HEK293 (cell line): ENCODE data around the gene ITK.
A peak's percentile ranks its signal among the peaks of the same experiment; 100 is the strongest.

Experiments
- CTCF ChIA-PET: fragments of 350-600 bp; formaldehyde crosslinking; extraction: SDS; loops from one replicate; lab custom pipeline; 2021; ENCODE audit warnings: antibody characterized with exemption; lab: Yijun Ruan, JAX
- POLR2A ChIA-PET: fragments of 300-600 bp; formaldehyde crosslinking; extraction: SDS; loops from one replicate; lab custom pipeline; 2020; ENCODE audit warnings: antibody characterized with exemption, inconsistent platforms; lab: Yijun Ruan, JAX
- H3K27ac ChIP-seq: fragments of 200-500 bp; sonication (Bioruptor generic); 2 replicates; pipeline ENCODE4 v1.5.1; 2014; ENCODE audit warnings: low read depth, low read length, control low read depth, inconsistent platforms; ENCODE audit errors: extremely low read depth
- H3K36me3 ChIP-seq, 2 experiments: fragments of 200-500 bp in 1 of 2; sonication (Bioruptor generic) in 1 of 2; 1 replicate in 1 of 2; 2 replicates in 1 of 2; pipeline ENCODE4 v1.5.1; 2014 to 2017; ENCODE audit warnings: inconsistent platforms in 2 of 2, low read length in 2 of 2; ENCODE audit not compliant: control insufficient read depth in 2 of 2, insufficient read depth in 1 of 2
- H3K4me1 ChIP-seq: fragments of 200-500 bp; sonication (Bioruptor generic); 2 replicates; pipeline ENCODE4 v1.5.1; 2014; ENCODE audit warnings: mild to moderate bottlenecking, low read length, inconsistent platforms; ENCODE audit not compliant: control insufficient read depth, insufficient read depth
- H3K4me3 ChIP-seq: 2 replicates; pipeline ENCODE4 v1.5.1; 2011; ENCODE audit warnings: low read depth, mild to moderate bottlenecking, control low read depth, low read length, moderate library complexity
- H3K9me3 ChIP-seq: fragments of 200-500 bp; sonication (Bioruptor generic); 2 replicates; pipeline ENCODE4 v1.5.1; 2014; ENCODE audit warnings: low read depth, low read length, inconsistent platforms; ENCODE audit not compliant: control insufficient read depth, insufficient read depth
- BCL11A ChIP-seq: fragments of 450-650 bp; formaldehyde crosslinking; IDR thresholded peaks from 2 replicates; pipeline ENCODE4 v1.5.1; 2016; ENCODE audit warnings: low read depth, missing biosample characterization, missing genetic modification characterization
- OVOL3 ChIP-seq: fragments of 450-650 bp; formaldehyde crosslinking; IDR thresholded peaks from 2 replicates; pipeline ENCODE4 v1.5.1; 2016; ENCODE audit warnings: missing biosample characterization, missing genetic modification characterization
- PRDM1 ChIP-seq: fragments of 450-650 bp; formaldehyde crosslinking; IDR thresholded peaks from 2 replicates; pipeline ENCODE4; 2016; ENCODE audit warnings: missing biosample characterization, missing genetic modification characterization
- SP7 ChIP-seq: fragments of 450-650 bp; formaldehyde crosslinking; IDR thresholded peaks from 2 replicates; pipeline ENCODE4 v1.5.1; 2016; ENCODE audit warnings: missing biosample characterization, missing genetic modification characterization
- ZBTB44 ChIP-seq: fragments of 450-650 bp; IDR thresholded peaks from 2 replicates; pipeline ENCODE4 v1.5.1; 2018; ENCODE audit warnings: missing biosample characterization, mild to moderate bottlenecking, missing genetic modification characterization
- ZFHX2 ChIP-seq: fragments of 450-650 bp; formaldehyde crosslinking; conservative IDR thresholded peaks from 2 replicates; pipeline ENCODE4 v1.5.1; 2016; ENCODE audit warnings: missing biosample characterization, missing genetic modification characterization
- ZNF114 ChIP-seq: fragments of 450-650 bp; formaldehyde crosslinking; IDR thresholded peaks from 2 replicates; pipeline ENCODE4 v1.5.0; 2017; ENCODE audit warnings: missing biosample characterization, missing genetic modification characterization
- ZNF23 ChIP-seq: fragments of 450-650 bp; formaldehyde crosslinking; IDR thresholded peaks from 2 replicates; pipeline ENCODE4 v1.5.1; 2016; ENCODE audit warnings: missing biosample characterization, missing genetic modification characterization, borderline replicate concordance
- ZNF350 ChIP-seq: fragments of 450-650 bp; formaldehyde crosslinking; IDR thresholded peaks from 2 replicates; pipeline ENCODE4 v1.5.0; 2017; ENCODE audit warnings: missing biosample characterization, mild to moderate bottlenecking, missing genetic modification characterization
- ZNF521 ChIP-seq: fragments of 450-650 bp; formaldehyde crosslinking; IDR thresholded peaks from 2 replicates; pipeline ENCODE4 v1.5.1; 2017; ENCODE audit warnings: missing biosample characterization, mild to moderate bottlenecking, missing genetic modification characterization
- ZNF561 ChIP-seq: fragments of 450-650 bp; IDR thresholded peaks from 2 replicates; pipeline ENCODE4 v1.5.1; 2018; ENCODE audit warnings: missing biosample characterization, missing genetic modification characterization, borderline replicate concordance
- ZNF585B ChIP-seq: fragments of 450-650 bp; formaldehyde crosslinking; IDR thresholded peaks from 2 replicates; pipeline ENCODE4 v1.5.1; 2016; ENCODE audit warnings: missing biosample characterization, missing genetic modification characterization
- ZNF600 ChIP-seq: fragments of 450-650 bp; formaldehyde crosslinking; IDR thresholded peaks from 2 replicates; pipeline ENCODE4 v1.5.1; 2016; ENCODE audit warnings: missing biosample characterization, missing genetic modification characterization
- ZNF621 ChIP-seq: fragments of 450-650 bp; formaldehyde crosslinking; IDR thresholded peaks from 2 replicates; pipeline ENCODE4 v1.5.1; 2017; ENCODE audit warnings: missing biosample characterization, missing genetic modification characterization
- ZNF624 ChIP-seq: fragments of 450-650 bp; formaldehyde crosslinking; IDR thresholded peaks from 2 replicates; pipeline ENCODE4 v1.5.1; 2017; ENCODE audit warnings: missing biosample characterization, missing genetic modification characterization
- ZNF707 ChIP-seq: fragments of 450-650 bp; formaldehyde crosslinking; IDR thresholded peaks from 2 replicates; pipeline ENCODE4 v1.5.1; 2016; ENCODE audit warnings: missing biosample characterization, missing genetic modification characterization
- ZNF76 ChIP-seq: fragments of 450-650 bp; formaldehyde crosslinking; IDR thresholded peaks from 2 replicates; pipeline ENCODE4; 2016; ENCODE audit warnings: low read depth, missing biosample characterization, missing genetic modification characterization, borderline replicate concordance
- TF ChIP-seq, protein P1 (sequence below): fragments of 450-650 bp; formaldehyde crosslinking; IDR thresholded peaks from 2 replicates; pipeline ENCODE4 v1.5.1; 2016; ENCODE audit warnings: missing biosample characterization, missing genetic modification characterization
- TF ChIP-seq, protein P2 (sequence below): fragments of 450-650 bp; formaldehyde crosslinking; conservative IDR thresholded peaks from 2 replicates; pipeline ENCODE4 v1.5.1; 2016; ENCODE audit warnings: low read depth, missing biosample characterization, missing genetic modification characterization

ITK gene

GRCh38 chr5:157289164-157289819 lies 108.7 kb downstream of the ITK start (continued):
- no peak for TF ChIP-seq ZNF585B (tag by site-specific recombination)
- TF ChIP-seq ZNF114 (tag by site-specific recombination): no peak
- no peak for TF ChIP-seq ZNF23
- TF ChIP-seq ZNF600 (tag by site-specific recombination): no peak

DNA sequence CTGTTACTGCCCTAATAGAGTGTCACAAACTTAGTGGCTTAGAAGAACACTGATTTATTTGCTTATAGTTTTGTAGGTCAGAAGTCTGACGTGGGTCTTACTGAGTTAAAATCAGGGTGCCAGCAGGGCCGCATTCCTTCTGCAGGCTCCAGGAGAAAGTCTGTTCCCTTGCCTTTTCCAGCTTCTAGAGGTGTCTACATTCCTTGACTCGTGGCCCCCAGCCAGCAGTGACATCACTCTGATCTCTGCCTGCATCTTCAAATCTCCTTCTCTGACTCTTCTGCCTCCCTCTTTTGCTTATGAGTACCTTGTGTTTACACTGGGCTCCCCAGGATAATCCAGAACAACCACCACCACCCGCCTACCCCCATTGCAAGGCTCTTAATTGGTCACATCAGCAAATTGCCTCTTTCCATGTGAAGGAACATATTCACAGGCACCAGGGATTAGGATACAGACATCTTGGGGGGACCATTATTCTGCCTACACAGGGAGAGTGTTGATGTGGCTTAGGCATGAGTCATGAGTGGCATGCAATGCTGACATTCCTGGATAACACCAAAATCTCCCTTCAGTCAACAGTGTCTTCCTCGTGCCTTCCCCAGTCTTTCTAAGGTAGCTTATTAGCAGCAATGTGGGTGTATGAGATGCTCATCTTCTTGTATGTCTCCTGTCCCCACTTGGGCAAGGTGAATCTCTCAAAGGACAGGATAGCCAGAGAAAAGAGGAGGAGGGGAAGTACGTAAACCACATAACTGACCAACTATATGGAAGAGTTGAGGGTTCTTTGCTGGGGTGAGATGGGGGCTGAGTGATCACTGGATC lies 109.7 kb downstream of the ITK start:
- Histone ChIP-seq H3K36me3 (peaks cover 20 to 85% of the 10 kb centered on the region in 2 experiments), H3K9me3 (no peaks in the 10 kb centered on the region), H3K4me1 (no peaks in the 10 kb centered on the region), H3K4me3 (no peak overlapping the region), H3K27ac (no peak overlapping the region)
- POLR2A ChIA-PET: no interaction called here
- CTCF ChIA-PET: interaction anchor here (0.5 to 1.6 kb wide), 3 partner anchors 13 to 39 kb away, joined by 4 to 6 read pairs (median 5); no protein-coding TSS in a partner anchor
- TF ChIP-seq OVOL3 (tag by site-specific recombination): no peak
- peak; percentile 44; the same call in 1 of the 2 replicates for TF ChIP-seq PRDM1
- no peak for TF ChIP-seq ZBTB44 (tag by site-specific recombination)
- no peak for TF ChIP-seq ZNF521 (tag by site-specific recombination)
- peak; percentile 12; the same call in 1 of the 2 replicates for TF ChIP-seq ZFHX2 (tag by site-specific recombination)
- no peak for TF ChIP-seq ZNF621 (tag by site-specific recombination)
- 0 out of 2 replicates have a peak, but pooled peaks have one; percentile 11 for TF ChIP-seq SP7 (tag by site-specific recombination)
- TF ChIP-seq, protein P1, sequence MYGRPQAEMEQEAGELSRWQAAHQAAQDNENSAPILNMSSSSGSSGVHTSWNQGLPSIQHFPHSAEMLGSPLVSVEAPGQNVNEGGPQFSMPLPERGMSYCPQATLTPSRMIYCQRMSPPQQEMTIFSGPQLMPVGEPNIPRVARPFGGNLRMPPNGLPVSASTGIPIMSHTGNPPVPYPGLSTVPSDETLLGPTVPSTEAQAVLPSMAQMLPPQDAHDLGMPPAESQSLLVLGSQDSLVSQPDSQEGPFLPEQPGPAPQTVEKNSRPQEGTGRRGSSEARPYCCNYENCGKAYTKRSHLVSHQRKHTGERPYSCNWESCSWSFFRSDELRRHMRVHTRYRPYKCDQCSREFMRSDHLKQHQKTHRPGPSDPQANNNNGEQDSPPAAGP (tag by site-specific recombination): no peak
- no peak for TF ChIP-seq ZNF707 (tag by site-specific recombination)
- TF ChIP-seq ZNF561 (tag by site-specific recombination): no peak
- no peak for TF ChIP-seq ZNF624 (tag by site-specific recombination)
- TF ChIP-seq, protein P2, sequence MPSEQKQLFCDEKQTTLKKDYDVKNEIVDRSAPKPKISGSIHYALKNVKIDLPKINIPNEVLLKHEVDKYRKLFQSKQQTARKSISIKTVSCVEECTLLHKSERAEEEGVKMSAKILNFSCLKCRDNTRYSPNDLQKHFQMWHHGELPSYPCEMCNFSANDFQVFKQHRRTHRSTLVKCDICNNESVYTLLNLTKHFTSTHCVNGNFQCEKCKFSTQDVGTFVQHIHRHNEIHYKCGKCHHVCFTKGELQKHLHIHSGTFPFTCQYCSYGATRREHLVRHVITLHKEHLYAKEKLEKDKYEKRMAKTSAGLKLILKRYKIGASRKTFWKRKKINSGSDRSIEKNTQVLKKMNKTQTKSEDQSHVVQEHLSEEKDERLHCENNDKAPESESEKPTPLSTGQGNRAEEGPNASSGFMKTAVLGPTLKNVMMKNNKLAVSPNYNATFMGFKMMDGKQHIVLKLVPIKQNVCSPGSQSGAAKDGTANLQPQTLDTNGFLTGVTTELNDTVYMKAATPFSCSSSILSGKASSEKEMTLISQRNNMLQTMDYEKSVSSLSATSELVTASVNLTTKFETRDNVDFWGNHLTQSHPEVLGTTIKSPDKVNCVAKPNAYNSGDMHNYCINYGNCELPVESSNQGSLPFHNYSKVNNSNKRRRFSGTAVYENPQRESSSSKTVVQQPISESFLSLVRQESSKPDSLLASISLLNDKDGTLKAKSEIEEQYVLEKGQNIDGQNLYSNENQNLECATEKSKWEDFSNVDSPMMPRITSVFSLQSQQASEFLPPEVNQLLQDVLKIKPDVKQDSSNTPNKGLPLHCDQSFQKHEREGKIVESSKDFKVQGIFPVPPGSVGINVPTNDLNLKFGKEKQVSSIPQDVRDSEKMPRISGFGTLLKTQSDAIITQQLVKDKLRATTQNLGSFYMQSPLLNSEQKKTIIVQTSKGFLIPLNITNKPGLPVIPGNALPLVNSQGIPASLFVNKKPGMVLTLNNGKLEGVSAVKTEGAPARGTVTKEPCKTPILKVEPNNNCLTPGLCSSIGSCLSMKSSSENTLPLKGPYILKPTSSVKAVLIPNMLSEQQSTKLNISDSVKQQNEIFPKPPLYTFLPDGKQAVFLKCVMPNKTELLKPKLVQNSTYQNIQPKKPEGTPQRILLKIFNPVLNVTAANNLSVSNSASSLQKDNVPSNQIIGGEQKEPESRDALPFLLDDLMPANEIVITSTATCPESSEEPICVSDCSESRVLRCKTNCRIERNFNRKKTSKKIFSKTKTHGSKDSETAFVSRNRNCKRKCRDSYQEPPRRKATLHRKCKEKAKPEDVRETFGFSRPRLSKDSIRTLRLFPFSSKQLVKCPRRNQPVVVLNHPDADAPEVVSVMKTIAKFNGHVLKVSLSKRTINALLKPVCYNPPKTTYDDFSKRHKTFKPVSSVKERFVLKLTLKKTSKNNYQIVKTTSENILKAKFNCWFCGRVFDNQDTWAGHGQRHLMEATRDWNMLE (tag by site-specific recombination): no peak
- no peak for TF ChIP-seq ZNF350 (tag by site-specific recombination)
- TF ChIP-seq ZNF76 (tag by site-specific recombination): no peak
- no peak for TF ChIP-seq BCL11A (tag by site-specific recombination)
